DMS53 (cell line): ENCODE results near the gene EIPR1.

Experiments used
- DNase-seq: peaks from one replicate; lab custom pipeline; 2025; lab: John Stamatoyannopoulos, UW

EIPR1 gene

GRCh38 chr2:3174626-3175567, 202.7 kb downstream of the EIPR1 start:
- no peak for DNase-seq

- no peak for DNase-seq
These were observed 204.6 kb downstream of the EIPR1 start for GRCh38 chr2:3173031-3173430.

- DNase-seq, result no peak
These were observed 205.2 kb downstream of the EIPR1 start for GRCh38 chr2:3172265-3172935.

GRCh38 chr2:3171564-3172264, 205.9 kb downstream of the EIPR1 start:
- DNase-seq, result no peak

GRCh38 chr2:3170792-3171455, 206.7 kb downstream of the EIPR1 start:
- DNase-seq, result no peak

GRCh38 chr2:3169106-3169870, 208.3 kb downstream of the EIPR1 start:
- no peak for DNase-seq

- DNase-seq, result no peak
These were observed 209.3 kb downstream of the EIPR1 start for GRCh38 chr2:3168230-3168891.

GRCh38 chr2:3163401-3163800, 214.2 kb downstream of the EIPR1 start:
- no peak for DNase-seq

GRCh38 chr2:3162442-3163077, 215.1 kb downstream of the EIPR1 start:
- DNase-seq, result no peak

GRCh38 chr2:3160751-3161330, 216.8 kb downstream of the EIPR1 start:
- no peak for DNase-seq

- DNase-seq, result no peak
These were observed 217.7 kb downstream of the EIPR1 start for GRCh38 chr2:3159782-3160545.

- DNase-seq, result no peak
These were observed 222.9 kb downstream of the EIPR1 start for GRCh38 chr2:3154700-3155099.

- no peak for DNase-seq
These were observed 223.5 kb downstream of the EIPR1 start for GRCh38 chr2:3154146-3154545.

GRCh38 chr2:3151153-3151918, 226.3 kb downstream of the EIPR1 start:
- no peak for DNase-seq

- no peak for DNase-seq
These were observed 228.0 kb downstream of the EIPR1 start for GRCh38 chr2:3149441-3150217.

- DNase-seq, result no peak
These were observed 228.9 kb downstream of the EIPR1 start for GRCh38 chr2:3148716-3149115.
